ENCODE data around the gene HDAC9. TPM values are rescaled to one million over a fixed set of nuclear protein-coding genes. Genes with fewer than 3 reads are reported as not detected.

HDAC9 gene
- polyA plus RNA-seq, 3 donors, result 1.0 to 6.2 (median 3.8) TPM

DNA sequence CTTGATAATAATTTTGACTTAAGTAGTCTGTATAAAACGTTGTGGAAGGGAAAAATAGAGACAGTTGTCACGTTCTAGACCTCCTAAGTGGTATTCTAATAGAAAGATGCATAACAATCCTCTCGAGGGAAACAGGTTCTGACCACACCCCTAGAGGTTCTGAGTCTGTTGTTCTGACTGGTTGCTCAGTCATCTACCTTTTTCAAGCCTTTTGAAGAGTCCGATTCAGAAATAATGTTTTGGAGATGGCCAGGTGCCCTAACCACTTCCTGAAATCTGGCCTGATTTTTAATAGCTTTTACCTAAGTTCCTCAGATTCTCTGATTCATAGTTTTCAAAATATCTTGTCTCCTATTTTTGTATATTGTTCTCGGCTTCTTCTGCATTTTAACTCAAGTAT lies 175.6 kb downstream of the HDAC9 start:
- 51 to 82% (median 78%) methylated on average over 5 of the region's 5 CpGs for whole genome bisulfite sequencing, 3 donors
- no peak overlapping the region for H3K27ac ChIP-seq (ENCODE audit: low read depth, low read length)

DNA sequence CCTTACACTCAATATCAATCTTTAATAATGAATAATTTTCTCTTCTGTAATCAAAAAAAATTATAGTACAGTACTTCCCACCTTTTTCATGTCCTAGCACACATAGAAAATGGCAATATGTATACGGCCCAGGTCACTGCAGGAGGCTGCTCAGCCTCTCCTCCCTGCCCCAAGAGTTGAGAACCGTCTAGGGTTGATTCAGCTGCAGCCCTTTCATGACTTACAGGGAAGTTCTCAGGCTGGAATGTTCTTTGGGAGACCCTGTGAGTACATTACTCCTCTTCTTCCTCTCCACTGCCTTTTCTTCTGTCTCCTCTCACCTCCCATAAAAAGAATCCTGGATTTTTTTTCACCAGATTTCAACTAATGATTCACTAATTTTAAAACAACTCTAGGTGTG lies 180.0 kb downstream of the HDAC9 start:
- 54 to 91% (median 89%) methylated on average over 2 of the region's 2 CpGs for WGBS, 3 donors
- H3K27ac ChIP-seq (ENCODE audit: low read depth, low read length), result no peak overlapping the region

DNA sequence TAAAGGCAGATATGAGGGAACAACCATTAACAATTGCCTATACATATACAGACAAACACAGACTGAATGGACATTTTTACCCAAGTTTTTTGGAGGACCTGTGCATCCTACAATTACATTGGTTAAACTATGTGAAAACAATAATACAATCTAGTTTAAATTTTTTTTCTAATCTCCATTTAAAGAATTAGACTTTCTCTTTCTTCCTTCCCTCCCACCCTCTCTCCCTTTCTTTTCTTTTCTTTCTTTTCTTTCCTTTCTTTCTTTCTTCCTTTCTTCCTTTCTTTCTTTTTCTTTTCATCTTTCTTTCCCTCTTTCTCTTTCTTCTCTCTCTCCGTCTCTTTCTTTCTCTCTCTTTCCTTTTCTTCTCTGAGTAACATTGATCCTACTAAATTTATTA lies 183.7 kb downstream of the HDAC9 start:
- WGBS, 3 donors, result 83 to 96% (median 89%) methylated on average over 1 of the region's 1 CpG
- H3K27ac ChIP-seq (ENCODE audit: low read depth, low read length), result no peak overlapping the region

DNA sequence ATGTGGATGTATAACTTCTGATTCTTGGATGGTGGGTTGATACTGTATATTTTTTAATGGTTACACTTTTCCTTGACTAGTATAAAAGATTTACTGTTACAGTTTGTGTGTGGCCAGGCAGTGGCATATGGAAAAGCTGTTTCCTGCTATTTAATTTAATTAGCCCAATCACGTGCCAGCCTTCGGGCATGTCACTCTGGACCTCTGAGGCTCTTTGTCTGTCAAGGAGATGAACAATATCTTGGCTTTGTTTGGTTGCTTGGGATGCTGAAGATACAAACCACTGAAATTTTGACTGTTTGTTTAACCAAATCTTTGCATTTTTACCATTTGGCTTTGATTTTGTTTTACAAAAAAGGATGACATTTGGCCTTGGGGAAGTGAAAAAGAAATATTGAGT lies 185.0 kb downstream of the HDAC9 start:
- H3K27ac ChIP-seq (ENCODE audit: low read depth, low read length), result no peak overlapping the region
- WGBS, 3 donors, result 59 to 77% (median 69%) methylated on average over 2 of the region's 2 CpGs

DNA sequence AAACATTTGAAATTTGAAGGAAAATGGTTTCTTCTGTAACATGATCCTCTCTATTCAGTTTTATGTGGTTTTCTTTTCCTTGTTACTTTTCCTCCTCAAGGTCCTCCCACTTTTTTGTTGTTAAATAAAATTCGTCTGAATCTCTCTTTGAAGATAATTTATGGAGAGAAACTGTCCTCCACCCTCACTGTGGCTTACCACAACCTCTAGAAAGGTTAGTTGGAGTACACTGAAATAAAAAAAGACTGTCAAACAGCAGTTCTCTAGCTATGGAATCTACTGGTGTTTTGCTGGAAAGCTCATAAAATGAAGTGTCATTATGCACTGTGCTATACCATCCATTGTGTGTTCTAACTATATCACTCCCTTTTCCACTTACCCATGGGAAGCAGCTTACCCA lies 189.4 kb downstream of the HDAC9 start:
- 25 to 61% (median 39%) methylated on average over 1 of the region's 1 CpG for WGBS, 3 donors
- H3K27ac ChIP-seq (ENCODE audit: low read depth, low read length), result no peak overlapping the region

DNA sequence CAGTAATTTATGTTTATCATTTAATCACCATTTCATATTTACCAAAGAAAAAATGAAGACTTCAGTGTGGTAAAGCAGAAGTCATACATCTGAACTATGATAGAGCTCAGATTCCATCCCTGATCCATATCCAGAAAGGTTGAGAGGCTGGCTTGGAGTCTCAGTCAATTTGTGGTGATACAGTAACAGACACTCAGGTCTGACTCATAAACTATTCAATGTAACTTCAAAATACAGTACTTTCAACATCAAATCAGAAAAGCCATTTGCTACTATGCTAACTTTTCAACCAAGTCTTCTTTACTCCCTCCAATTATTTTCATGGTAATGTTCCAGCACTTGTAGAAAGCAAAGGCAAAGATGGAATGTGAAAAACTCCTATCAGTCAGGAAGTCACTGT lies 190.4 kb downstream of the HDAC9 start:
- H3K27ac ChIP-seq (ENCODE audit: low read depth, low read length), result no peak overlapping the region

DNA sequence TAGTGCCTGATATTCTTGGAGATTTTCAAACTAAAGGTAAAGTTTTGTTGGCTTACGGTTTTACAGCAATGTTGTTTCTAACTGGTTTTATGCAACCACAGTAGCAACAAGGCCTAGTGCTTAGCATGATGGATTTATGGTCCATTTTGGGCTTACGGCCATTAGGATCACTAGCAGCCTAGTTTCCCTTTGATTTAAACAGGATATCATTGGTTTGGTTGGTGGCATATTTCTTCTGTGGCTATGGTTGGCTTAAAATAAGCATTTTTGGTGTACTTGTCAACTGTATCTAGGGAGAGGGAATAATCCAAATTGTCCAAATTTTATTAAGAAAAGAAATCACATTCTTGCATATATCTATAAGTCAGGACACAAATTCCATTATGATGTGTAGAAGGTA lies 194.0 kb downstream of the HDAC9 start:
- H3K27ac ChIP-seq (ENCODE audit: low read depth, low read length), result no peak overlapping the region
- 84 to 88% (median 86%) methylated on average over 2 of the region's 2 CpGs for WGBS, 3 donors

DNA sequence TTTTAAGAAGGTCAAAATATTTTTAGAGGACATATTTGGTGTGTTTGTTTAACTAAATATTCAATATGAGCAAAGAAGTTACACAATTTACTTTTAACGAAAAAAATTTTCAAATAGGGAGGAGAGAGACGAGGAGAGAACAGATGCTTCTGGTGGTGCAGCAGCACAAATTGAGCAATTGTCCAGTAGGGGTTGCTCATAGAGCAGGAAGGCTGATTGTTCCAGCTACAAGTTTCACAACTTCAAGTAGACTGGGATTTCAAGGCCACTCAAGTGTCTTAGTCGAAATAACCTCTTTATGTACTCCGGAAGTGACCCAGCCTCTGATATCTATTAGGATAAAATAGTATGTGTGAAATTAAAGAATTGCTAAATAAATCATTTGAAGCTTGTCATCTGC lies 197.9 kb downstream of the HDAC9 start:
- no peak overlapping the region for H3K27ac ChIP-seq (ENCODE audit: low read depth, low read length)
- 22 to 34% (median 26%) methylated on average over 4 of the region's 4 CpGs for WGBS, 3 donors

DNA sequence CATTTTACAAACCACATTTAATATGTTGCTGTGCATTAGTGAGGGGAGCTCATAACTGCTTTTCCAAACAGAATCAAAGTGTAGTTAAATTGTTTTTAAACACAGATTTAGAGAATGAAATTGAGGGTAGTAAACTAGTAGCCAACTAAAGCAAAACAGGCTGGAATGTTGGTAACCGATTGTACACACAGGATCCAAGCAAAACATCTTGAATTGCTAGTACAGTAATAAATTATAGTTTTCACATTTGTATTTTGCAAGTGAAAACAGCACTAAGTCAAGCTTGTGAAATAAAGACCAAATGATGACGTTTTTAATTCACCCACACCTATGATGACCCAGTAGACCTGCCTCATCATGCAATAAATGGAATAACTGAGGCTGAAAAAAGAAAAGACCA lies 198.3 kb downstream of the HDAC9 start:
- WGBS, 3 donors, result 54 to 76% (median 55%) methylated on average over 2 of the region's 2 CpGs
- no peak overlapping the region for H3K27ac ChIP-seq (ENCODE audit: low read depth, low read length)

DNA sequence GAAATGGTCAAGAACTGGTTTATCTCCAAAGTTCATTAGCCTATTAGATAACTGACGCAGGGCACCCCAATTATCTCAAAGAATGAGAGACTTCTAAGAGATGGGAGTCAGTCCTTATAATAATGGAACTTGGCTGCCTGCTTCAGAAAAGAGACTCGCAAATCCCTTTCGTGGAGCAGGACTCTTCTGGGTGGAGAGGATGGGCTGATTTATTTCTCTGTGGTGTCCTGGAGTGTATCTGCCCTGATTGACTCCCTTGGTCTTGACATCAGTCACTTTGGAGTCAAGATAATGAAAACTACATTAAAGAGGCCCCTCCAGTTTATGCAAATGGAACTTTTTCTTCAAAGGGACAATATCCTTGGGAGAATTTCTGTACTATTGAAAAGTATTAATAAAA lies 198.9 kb downstream of the HDAC9 start:
- H3K27ac ChIP-seq (ENCODE audit: low read depth, low read length), result no peak overlapping the region
- 80 to 88% (median 88%) methylated on average over 3 of the region's 3 CpGs for WGBS, 3 donors

DNA sequence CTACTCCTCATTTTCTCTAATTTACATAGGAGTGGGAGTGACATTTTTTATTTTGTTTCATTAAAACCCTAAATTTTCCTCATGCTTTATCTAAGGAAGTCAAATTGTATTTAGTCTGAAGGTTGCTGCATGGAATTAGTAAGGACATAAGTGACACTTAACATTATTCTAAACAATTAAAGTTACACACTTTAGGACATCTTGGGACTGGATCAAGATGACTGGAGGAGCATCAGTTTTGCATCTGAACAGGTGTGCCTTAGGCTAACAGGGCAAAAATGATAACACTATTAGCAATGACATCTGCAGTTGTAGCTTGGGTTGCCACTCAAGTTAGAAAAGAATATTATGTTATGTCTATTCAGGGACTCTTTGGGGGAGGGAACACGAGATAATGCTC lies 199.4 kb downstream of the HDAC9 start:
- 37 to 90% (median 37%) methylated on average over 1 of the region's 1 CpG for WGBS, 3 donors

DNA sequence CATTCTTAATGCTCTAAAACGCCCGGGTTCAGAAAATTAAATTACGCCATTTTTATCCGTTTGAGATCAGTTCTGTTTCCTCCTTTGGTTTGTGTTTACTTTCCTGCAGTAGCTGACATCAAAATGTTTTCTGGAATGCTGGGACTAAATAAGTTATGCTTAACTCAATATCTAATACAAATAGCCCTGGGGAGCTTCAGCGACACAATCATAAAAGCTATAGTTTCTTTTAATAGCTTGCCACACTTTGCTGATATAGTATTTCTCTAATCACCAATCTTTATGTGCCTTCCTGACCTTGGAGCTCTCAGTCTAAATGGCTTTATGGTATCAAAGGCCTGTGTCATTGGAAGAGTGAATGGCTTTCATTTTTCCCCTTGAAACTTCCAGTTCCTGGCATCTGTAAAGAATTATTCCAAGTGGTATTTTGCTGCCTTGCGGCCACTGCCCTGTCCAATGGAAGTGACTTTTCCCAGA lies 202.7 kb downstream of the HDAC9 start:
- 56 to 93% (median 84%) methylated on average over 6 of the region's 6 CpGs for WGBS, 3 donors
- no peak overlapping the region for H3K27ac ChIP-seq (ENCODE audit: low read depth, low read length)

More for the DNA sequence above, 199.4 kb downstream of the HDAC9 start:
- no peak overlapping the region for H3K27ac ChIP-seq (ENCODE audit: low read depth, low read length)

DNA sequence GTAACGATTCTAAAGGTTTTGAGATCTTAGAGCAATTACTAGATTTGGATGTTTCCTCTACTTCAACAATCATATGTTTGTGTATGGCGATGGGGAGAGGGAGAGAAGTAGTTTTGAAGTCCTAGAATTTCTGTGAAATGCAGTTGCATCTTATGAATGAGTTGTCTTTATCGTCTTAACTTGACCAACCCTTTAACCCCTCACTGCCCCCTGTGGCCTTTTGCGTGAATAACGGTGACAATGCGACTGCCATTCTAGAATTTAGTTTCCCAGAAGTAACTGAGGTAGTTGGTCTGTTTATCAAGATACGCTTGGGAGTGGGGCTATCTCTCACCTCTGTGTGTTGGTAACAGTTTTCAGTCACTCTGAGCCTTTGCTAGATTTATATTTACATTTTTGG lies 204.6 kb downstream of the HDAC9 start:
- 65 to 90% (median 88%) methylated on average over 7 of the region's 7 CpGs for WGBS, 3 donors
- H3K27ac ChIP-seq (ENCODE audit: low read depth, low read length), result no peak overlapping the region

DNA sequence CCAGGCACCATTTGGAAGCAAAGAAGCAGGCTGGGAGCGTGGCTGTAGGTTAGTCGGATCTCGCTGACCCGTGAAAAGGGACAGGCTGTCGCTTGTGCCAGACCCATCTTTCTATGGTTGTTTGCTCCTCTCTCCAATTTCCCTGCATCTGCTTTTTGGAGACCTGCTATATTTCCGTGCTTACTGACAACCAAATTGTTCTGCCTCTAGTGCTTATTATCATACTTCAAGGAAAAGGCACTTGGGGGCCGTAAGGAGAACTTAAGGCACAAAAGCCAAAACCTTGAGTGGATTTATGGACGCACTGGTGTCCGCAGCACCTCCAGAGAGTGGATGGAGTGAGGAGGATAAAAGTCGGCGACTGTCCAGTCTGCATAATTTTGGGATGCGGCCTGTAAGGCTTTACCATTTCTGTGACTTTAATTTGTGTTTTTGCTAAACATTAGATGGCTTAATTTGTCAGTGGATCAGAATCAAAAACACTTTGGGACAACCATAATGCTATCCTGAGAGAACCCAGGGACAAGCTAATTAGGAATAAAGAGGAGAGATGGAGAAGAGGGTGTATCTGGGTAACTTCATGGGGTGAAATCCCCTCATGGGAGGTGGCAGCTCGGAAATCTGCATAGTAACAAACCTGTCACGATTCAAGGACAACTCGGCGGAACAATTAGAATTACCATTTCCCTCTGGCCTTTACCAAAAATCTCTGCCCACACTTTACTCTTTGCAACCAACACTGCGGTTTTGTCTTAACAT lies 206.7 kb downstream of the HDAC9 start:
- 80 to 90% (median 83%) methylated on average over 17 of the region's 17 CpGs for WGBS, 3 donors
- no peak overlapping the region for H3K27ac ChIP-seq (ENCODE audit: low read depth, low read length)

DNA sequence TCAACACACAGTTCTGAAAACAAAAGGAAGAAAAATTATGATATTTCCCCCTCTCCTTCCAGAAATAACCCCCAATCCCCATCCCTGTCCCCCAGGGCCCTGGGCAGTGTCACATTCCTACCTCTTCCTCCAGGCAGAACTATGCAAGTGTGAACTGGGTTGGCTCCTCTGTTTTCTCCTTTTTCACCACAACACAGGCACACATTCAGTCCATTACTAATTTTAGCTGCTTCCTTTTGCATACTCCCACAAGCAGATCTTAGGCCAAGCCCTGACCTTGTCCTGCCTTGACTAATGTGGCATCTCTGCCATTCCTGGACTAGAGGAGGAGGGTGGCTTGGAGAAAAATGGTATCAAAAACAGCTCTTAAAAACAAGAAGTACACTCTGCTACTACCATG lies 208.1 kb downstream of the HDAC9 start:
- H3K27ac ChIP-seq (ENCODE audit: low read depth, low read length), result no peak overlapping the region

DNA sequence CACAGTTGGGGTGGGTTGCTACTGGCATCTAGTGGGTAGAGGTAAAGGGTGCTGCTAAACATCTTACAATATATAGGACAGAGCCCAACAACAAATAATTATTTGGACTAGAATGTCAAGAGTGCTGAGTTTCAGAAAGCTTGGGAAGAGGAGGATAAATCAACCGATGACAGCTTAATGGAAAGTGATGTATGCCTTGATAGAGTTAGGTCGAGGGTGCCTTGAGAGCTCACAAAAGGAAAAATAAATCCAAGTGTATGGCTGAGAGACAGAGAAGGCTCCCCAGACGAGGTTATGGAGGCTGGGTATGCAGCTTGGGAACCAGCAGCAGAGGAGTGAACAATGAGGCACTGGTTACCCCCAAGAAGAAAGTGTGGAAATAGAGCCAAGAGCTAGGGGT lies 211.1 kb downstream of the HDAC9 start:
- 51 to 73% (median 58%) methylated on average over 3 of the region's 3 CpGs for WGBS, 3 donors

DNA sequence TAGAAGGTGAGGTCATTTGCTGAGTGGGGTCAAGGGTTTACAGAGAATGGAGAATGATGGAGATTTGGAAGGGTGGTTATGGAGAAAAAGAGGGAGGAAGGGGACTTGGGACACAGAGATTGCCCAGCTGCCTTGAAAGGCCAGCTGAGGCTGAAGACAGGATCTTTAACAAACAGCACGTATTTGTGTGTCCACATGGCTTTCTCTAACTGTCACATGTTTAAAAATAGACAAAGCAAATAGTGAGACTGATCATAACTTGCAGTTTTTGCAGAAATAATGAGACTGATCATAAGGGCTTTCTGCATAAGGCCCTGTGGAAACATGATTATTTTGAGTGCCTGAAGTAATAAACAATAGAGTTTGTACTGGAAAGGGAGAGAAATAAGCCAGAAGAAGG lies 212.7 kb downstream of the HDAC9 start:
- WGBS, 3 donors, result 55 to 73% (median 61%) methylated on average over 1 of the region's 1 CpG
- no peak overlapping the region for H3K27ac ChIP-seq (ENCODE audit: low read depth, low read length)

More for the DNA sequence above, 211.1 kb downstream of the HDAC9 start:
- H3K27ac ChIP-seq (ENCODE audit: low read depth, low read length), result no peak overlapping the region

DNA sequence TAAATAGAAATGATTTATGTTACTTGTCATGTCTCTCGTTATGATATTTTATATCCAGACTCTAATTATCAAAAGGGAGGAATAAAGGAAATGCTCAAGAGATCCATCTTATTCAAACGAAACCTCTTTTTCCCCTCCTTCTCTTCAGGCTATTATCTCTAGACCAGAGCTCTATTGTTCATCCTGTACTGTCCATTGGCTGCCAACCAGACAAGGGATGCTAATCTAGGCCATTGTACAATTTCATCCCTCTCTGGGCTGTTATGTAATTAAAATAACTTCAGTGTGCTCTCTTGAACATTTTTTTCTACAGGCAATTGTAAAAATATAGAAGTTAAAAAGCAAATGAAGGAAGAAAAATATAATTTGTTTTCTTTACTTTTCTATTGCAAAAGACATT lies 220.4 kb downstream of the HDAC9 start:
- WGBS, 3 donors, result 53 to 63% (median 61%) methylated on average over 2 of the region's 2 CpGs

DNA sequence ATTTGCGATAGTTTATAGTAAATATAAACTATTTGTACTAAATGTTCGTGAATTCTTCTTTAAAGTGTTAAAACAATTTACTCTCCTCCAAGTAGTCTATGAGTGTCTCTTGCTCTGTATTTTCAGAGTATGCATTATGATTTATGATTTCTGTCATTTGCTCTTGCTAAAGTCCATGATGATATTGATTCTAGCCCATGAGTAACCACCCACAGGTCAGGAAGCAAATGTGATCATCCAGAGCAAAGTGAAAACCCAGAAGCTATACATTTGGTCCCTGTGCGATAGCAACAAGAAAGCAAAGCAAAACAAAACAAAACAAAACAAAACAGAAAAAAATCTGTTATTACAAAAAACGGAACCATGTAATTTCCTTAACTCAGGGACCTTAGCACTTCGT lies 225.9 kb downstream of the HDAC9 start:
- H3K27ac ChIP-seq (ENCODE audit: low read depth, low read length), result no peak overlapping the region
- WGBS, 3 donors, result 78 to 90% (median 84%) methylated on average over 5 of the region's 5 CpGs

More for the DNA sequence above, 220.4 kb downstream of the HDAC9 start:
- no peak overlapping the region for H3K27ac ChIP-seq (ENCODE audit: low read depth, low read length)

DNA sequence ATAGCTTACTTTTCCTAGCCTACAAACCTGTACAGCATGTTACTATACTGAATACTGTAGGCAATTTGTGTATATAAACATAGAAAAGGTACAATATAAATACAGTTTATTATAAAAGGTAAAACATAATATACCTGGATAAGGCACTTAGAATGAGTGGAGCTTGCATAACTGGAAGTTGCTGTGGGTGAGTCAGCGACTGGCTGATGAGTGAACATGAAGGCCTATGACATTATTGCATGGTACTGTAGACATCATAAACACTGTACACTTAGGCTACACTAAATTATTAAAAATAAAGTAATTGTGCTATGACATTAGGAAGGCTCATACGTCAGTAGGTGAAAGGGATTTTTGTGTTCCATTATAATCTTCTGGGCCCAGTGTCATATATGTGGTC lies 228.8 kb downstream of the HDAC9 start:
- H3K27ac ChIP-seq (ENCODE audit: low read depth, low read length), result no peak overlapping the region
- WGBS, 3 donors, result 80 to 97% (median 89%) methylated on average over 2 of the region's 2 CpGs

All from adipose tissue (tissue), 3 donors.